ENCODE results near the gene DTNB. TPM values are rescaled to one million over a fixed set of nuclear protein-coding genes. Genes with fewer than 3 reads are reported as not detected.

The DTNB gene
- total and polyA plus RNA-seq, 2 experiments from 2014 or later = 31.3 to 33.4 TPM

GRCh38 chr2:25654801-25655200, 18.6 kb downstream of the DTNB start:
- no peaks in the 10 kb centered on the region for H3K27me3 ChIP-seq
- H3K4me3 ChIP-seq = no peak overlapping the region
- H3K4me1 ChIP-seq (ENCODE audit: low read depth) = peaks cover 8% of the 10 kb centered on the region
- DNase-seq (ENCODE audit: low read depth in 1 of 2, low spot score in 1 of 2) = no peak
- H3K36me3 ChIP-seq = no peaks in the 10 kb centered on the region
- no peaks in the 10 kb centered on the region for H3K9me3 ChIP-seq (ENCODE audit: low read depth)
- H3K27ac ChIP-seq = no peak overlapping the region
- TF ChIP-seq CTCF (IDR thresholded peaks at IDR 0.05; ENCODE audit: low read depth, low read length) = no peak

GRCh38 chr2:25651782-25652455, 21.5 kb downstream of the DTNB start:
- Histone ChIP-seq H3K9me3 (ENCODE audit: low read depth) (no peaks in the 10 kb centered on the region), H3K27ac (no peak overlapping the region), H3K36me3 (no peaks in the 10 kb centered on the region), H3K4me1 (ENCODE audit: low read depth) (peaks cover 8% of the 10 kb centered on the region), H3K27me3 (no peaks in the 10 kb centered on the region), H3K4me3 (no peak overlapping the region)
- no peak for TF ChIP-seq CTCF (IDR thresholded peaks at IDR 0.05; ENCODE audit: low read depth, low read length)
- DNase-seq (ENCODE audit: low read depth in 1 of 2, low spot score in 1 of 2) = peak in 1 of 2 donors; percentile 18

- no peaks in the 10 kb centered on the region for H3K27me3 ChIP-seq
- H3K27ac ChIP-seq = no peak overlapping the region
- DNase-seq (ENCODE audit: low read depth in 1 of 2, low spot score in 1 of 2) = peak in 1 of 2 donors; percentile 83
- H3K9me3 ChIP-seq (ENCODE audit: low read depth) = no peaks in the 10 kb centered on the region
- H3K36me3 ChIP-seq = no peaks in the 10 kb centered on the region
- H3K4me1 ChIP-seq (ENCODE audit: low read depth) = peaks cover 8% of the 10 kb centered on the region
- no peak for TF ChIP-seq CTCF (IDR thresholded peaks at IDR 0.05; ENCODE audit: low read depth, low read length)
- no peak overlapping the region for H3K4me3 ChIP-seq
These were observed 22.3 kb downstream of the DTNB start for GRCh38 chr2:25651066-25651465.

- Histone ChIP-seq H3K4me3 (no peak overlapping the region), H3K36me3 (no peaks in the 10 kb centered on the region), H3K27ac (no peak overlapping the region), H3K4me1 (ENCODE audit: low read depth) (peaks cover 8% of the 10 kb centered on the region), H3K27me3 (no peaks in the 10 kb centered on the region), H3K9me3 (ENCODE audit: low read depth) (no peaks in the 10 kb centered on the region)
- DNase-seq (ENCODE audit: low read depth in 1 of 2, low spot score in 1 of 2) = no peak
- TF ChIP-seq CTCF (IDR thresholded peaks at IDR 0.05; ENCODE audit: low read depth, low read length) = no peak
These were observed 23.1 kb downstream of the DTNB start for GRCh38 chr2:25650256-25650655.

- Histone ChIP-seq H3K36me3 (no peaks in the 10 kb centered on the region), H3K4me3 (no peak overlapping the region), H3K9me3 (ENCODE audit: low read depth) (no peaks in the 10 kb centered on the region), H3K4me1 (ENCODE audit: low read depth) (peaks cover 8% of the 10 kb centered on the region), H3K27ac (no peak overlapping the region), H3K27me3 (no peaks in the 10 kb centered on the region)
- DNase-seq (ENCODE audit: low read depth in 1 of 2, low spot score in 1 of 2) = no peak
- no peak for TF ChIP-seq CTCF (IDR thresholded peaks at IDR 0.05; ENCODE audit: low read depth, low read length)
These were observed 23.6 kb downstream of the DTNB start for GRCh38 chr2:25649786-25650185.
